K562 (cell line): ENCODE results near the gene RBP7. TPM values are rescaled to one million over a fixed set of nuclear protein-coding genes. Genes with fewer than 3 reads are reported as not detected.

Experiments used
- ATAC-seq: fragments of 200-7000 bp; cut with Tn5 transposase; 3 replicates; pipeline ENCODE4 v1.9.1; 2020; ENCODE audit warnings: moderate library complexity
- BruUV-seq: library from RNA; stranded (reverse); fragments of 400-500 nt; replicated peaks from 2 replicates; lab custom pipeline; 2021; lab: Mats Ljungman, UMichigan
- CTCF ChIA-PET: fragments of 300-600 bp; formaldehyde crosslinking; extraction: SDS; loops from one replicate; lab custom pipeline; 2021; ENCODE audit warnings: low intra/inter-chr PET ratio; lab: Yijun Ruan, JAX
- POLR2A ChIA-PET: fragments of 300-600, 350-650 bp; sonication (Branson Sonifier 250); formaldehyde crosslinking; extraction: SDS; loops from one replicate; lab custom pipeline; 2021; ENCODE audit warnings: antibody characterized with exemption, inconsistent platforms; lab: Yijun Ruan, JAX
- DNase-seq, 4 experiments: peaks; one replicate each; pipeline versions ENCODE4 v3.0.0 to v3.0.0-alpha.2; 2011 to 2018; ENCODE audit warnings: low spot score in 3 of 4, mixed read lengths in 3 of 4; ENCODE audit errors: extremely low read depth in 1 of 4
- FAIRE-seq: peaks from 2 replicates; lab custom pipeline; 2011; peaks lifted over from hg19 to GRCh38; lab: Jason Lieb, UNC
- H2AFZ ChIP-seq: 2 replicates; pipeline ENCODE4 v1.6.0; 2011; ENCODE audit warnings: low read depth, low read length, control low read depth, inconsistent platforms
- H3K27ac ChIP-seq: fragments of 200-600 bp; 3 replicates; pipeline ENCODE4 v1.8.0; 2011; ENCODE audit warnings: low read depth, mild to moderate bottlenecking, control low read depth, inconsistent platforms, low read length, moderate library complexity, mixed read lengths; ENCODE audit errors: extremely low read depth
- H3K27me3 ChIP-seq, 2 experiments: fragments of 300-600 bp in 1 of 2; 2 replicates in 1 of 2; 3 replicates in 1 of 2; pipeline versions ENCODE4 v1.6.0 to v1.8.0; 2011; ENCODE audit warnings: inconsistent platforms in 2 of 2, low read length in 2 of 2, mild to moderate bottlenecking in 1 of 2, mixed read lengths in 1 of 2, moderate library complexity in 1 of 2; ENCODE audit not compliant: control insufficient read depth in 2 of 2, insufficient read depth in 2 of 2
- H3K36me3 ChIP-seq: fragments of 300-600 bp; 3 replicates; pipeline ENCODE4 v1.8.0; 2011; ENCODE audit warnings: mild to moderate bottlenecking, low read length, inconsistent platforms; ENCODE audit not compliant: control insufficient read depth, insufficient read depth
- H3K4me1 ChIP-seq, 2 experiments: fragments of 200-600 bp in 1 of 2; replicated peaks in 1 of 2; 2 replicates in 1 of 2; 3 replicates in 1 of 2; pipeline versions ENCODE4 v1.5.1 to v1.8.0; 2011; ENCODE audit warnings: inconsistent platforms in 2 of 2, low read length in 2 of 2, mild to moderate bottlenecking in 1 of 2, mixed read lengths in 1 of 2, moderate library complexity in 1 of 2; ENCODE audit not compliant: control insufficient read depth in 2 of 2, insufficient read depth in 2 of 2
- H3K4me2 ChIP-seq: 2 replicates; pipeline ENCODE4 v1.6.1; 2011; ENCODE audit warnings: low read length, control low read depth, inconsistent platforms, mixed read lengths; ENCODE audit not compliant: insufficient read depth
- H3K4me3 ChIP-seq: fragments of 200-600 bp; sonication (generic), shearing (Covaris generic); 2 replicates; pipeline ENCODE4 v1.5.1; 2016; ENCODE audit warnings: control low read depth, inconsistent platforms
- H3K79me2 ChIP-seq: fragments of 200-600 bp; 3 replicates; pipeline ENCODE4 v1.8.0; 2011; ENCODE audit warnings: low read length, inconsistent platforms; ENCODE audit not compliant: control insufficient read depth, insufficient read depth
- H3K9ac ChIP-seq, 2 experiments: 2 replicates each; pipeline versions ENCODE4 v1.6.0 to v1.6.1; 2011; ENCODE audit warnings: low read depth in 2 of 2, low read length in 2 of 2, control low read depth in 1 of 2, inconsistent platforms in 1 of 2, mild to moderate bottlenecking in 1 of 2, mixed read lengths in 1 of 2; ENCODE audit not compliant: insufficient read depth in 1 of 2
- H3K9me1 ChIP-seq: one replicate; pipeline ENCODE4 v1.6.0; 2011; ENCODE audit warnings: inconsistent platforms, mild to moderate bottlenecking, low read length, moderate library complexity; ENCODE audit not compliant: control insufficient read depth, insufficient read depth
- H3K9me3 ChIP-seq: replicated peaks from 2 replicates; pipeline ENCODE4 v1.5.1; 2011; ENCODE audit warnings: low read depth, low read length, inconsistent platforms; ENCODE audit not compliant: control insufficient read depth, insufficient read depth
- H4K20me1 ChIP-seq: replicated peaks from 2 replicates; pipeline ENCODE4 v1.6.1; 2011; ENCODE audit warnings: low read length, inconsistent platforms, mixed read lengths; ENCODE audit not compliant: control insufficient read depth, insufficient read depth
- BCOR ChIP-seq: fragments of 450-650 bp; IDR thresholded peaks from 2 replicates; pipeline ENCODE4 v1.6.1; 2016
- CBFA2T3 ChIP-seq: fragments of 450-650 bp; IDR thresholded peaks from 2 replicates; pipeline ENCODE4 v1.6.1; 2017
- CCNT2 ChIP-seq: IDR thresholded peaks from 2 replicates; pipeline ENCODE4 v1.6.1; 2011; ENCODE audit warnings: borderline replicate concordance, low read depth, mild to moderate bottlenecking, moderate library complexity, mixed read lengths, low read length; ENCODE audit not compliant: insufficient read length; ENCODE audit errors: extremely low read depth
- GABPB2 ChIP-seq: fragments of 250-450 bp; sonication (Bioruptor Pico); conservative IDR thresholded peaks from 2 replicates; pipeline ENCODE4 v1.5.1; 2021; ENCODE audit warnings: mild to moderate bottlenecking
- KLF10 ChIP-seq: fragments of 250-450 bp; sonication (Bioruptor Pico); IDR thresholded peaks from 2 replicates; pipeline ENCODE4 v1.6.1; 2021; ENCODE audit warnings: matching md5 sums
- SIN3B ChIP-seq: fragments of 450-650 bp; IDR thresholded peaks from 2 replicates; pipeline ENCODE4 v1.6.1; 2017; ENCODE audit warnings: low read depth, mild to moderate bottlenecking, moderate library complexity
- ZBTB49 ChIP-seq: sonication (generic); formaldehyde crosslinking; IDR thresholded peaks from 2 replicates; pipeline ENCODE4 v1.8.0; 2022; ENCODE audit warnings: missing genetic modification reagents, mild to moderate bottlenecking, borderline replicate concordance
- ZKSCAN3 ChIP-seq: fragments of 250-450 bp; sonication (Bioruptor Pico); IDR thresholded peaks from 2 replicates; pipeline ENCODE4 v1.4.0; 2020
- whole genome bisulfite sequencing: fragments of 100-300 bp; shearing (Covaris generic); methylation state at CpG from one replicate; pipeline ENCODE4 v1.1.6; 2016; ENCODE audit warnings: low coverage, mixed read lengths; ENCODE audit not compliant: insufficient coverage; ENCODE audit errors: missing lambda C conversion rate; 5-methylcytosine and 5-hydroxymethylcytosine counted together
- in situ Hi-C: fragments of 300-500 bp; cut with MboI; formaldehyde crosslinking; loops from 4 replicates; pipeline ENCODE4 v1.15.0; 2018; ENCODE audit warnings: inconsistent platforms, mixed read lengths
- intact Hi-C: fragments of 100-400 bp; cut with micrococcal nuclease; formaldehyde crosslinking; loops from 2 replicates; pipeline ENCODE4 v1.14.2; 2022
- polyA plus RNA-seq, 8 experiments: library from polyadenylated mRNA; depleted of rRNA in 4 of 8; stranded (reverse) in 5 of 8; unstranded in 3 of 8; fragments of >200 nt; fragmentation: Nextera tagmentation in 2 of 8; fragmentation: Illumina TruSeq in 1 of 8; extraction: Ambion mirVana in 2 of 8; extraction: Trizol in 1 of 8; gene quantifications; 2 replicates each; pipeline versions ENCODE4 v1.2.1 to v1.2.3, GENCODE V29; 2011 to 2014; ENCODE audit warnings: inconsistent platforms in 1 of 8, missing spikeins in 1 of 8
- total RNA-seq, 7 experiments: library from RNA; depleted of rRNA in 6 of 7; stranded (reverse); fragments of >200 nt in 6 of 7; fragmentation: Illumina TruSeq in 2 of 7; extraction: Trizol in 2 of 7; gene quantifications; 2 replicates each; pipeline versions ENCODE4 v1.2.1 to v1.2.3, GENCODE V29; 2011 to 2021; ENCODE audit warnings: low replicate concordance in 1 of 7
- TF ChIP-seq, protein P1 (sequence below): fragments of 450-650 bp; IDR thresholded peaks from 2 replicates; pipeline ENCODE4 v1.7.0; 2016; ENCODE audit warnings: borderline replicate concordance

The RBP7 gene
- total and polyA plus RNA-seq, 9 of the 15 experiments (the other 6 are each of a cell fraction or from before 2014, with no cell fraction given): not detected

DNA sequence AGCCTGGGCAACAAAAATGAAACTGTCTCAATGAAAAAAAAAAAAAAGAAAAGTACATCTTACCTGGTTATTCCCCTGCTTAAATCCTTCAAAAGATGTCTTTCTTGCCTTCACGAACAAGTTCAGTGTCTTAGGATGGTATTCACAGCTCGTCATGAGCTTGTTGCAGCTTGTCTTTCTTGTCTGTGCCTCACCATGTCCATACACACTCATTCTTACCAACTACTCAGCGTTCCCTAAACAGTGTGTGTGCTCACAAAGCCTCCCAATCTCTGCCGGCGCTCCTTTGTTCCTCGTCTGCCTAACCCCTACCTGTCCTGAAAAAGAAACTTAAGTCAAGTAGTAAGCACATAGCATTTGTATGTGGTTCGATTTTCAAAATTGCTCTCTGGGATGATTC lies 66.8 kb downstream of the RBP7 start:
- Histone ChIP-seq H3K9me3 (no peaks in the 10 kb centered on the region), H4K20me1 (peaks cover 6% of the 10 kb centered on the region), H3K27ac (no peak overlapping the region), H2AFZ (no peak overlapping the region), H3K4me1 (peaks cover 18 to 23% of the 10 kb centered on the region in 2 experiments), H3K4me2 (no peak overlapping the region), H3K36me3 (peaks cover 24% of the 10 kb centered on the region; the same call in 2 of the 3 replicates), H3K79me2 (peaks cover 83% of the 10 kb centered on the region), H3K9ac (no peak overlapping the region), H3K9me1 (no peaks in the 10 kb centered on the region), H3K27me3 (no peaks in the 10 kb centered on the region), H3K4me3 (no peak overlapping the region)
- peak; percentile 5; the same call in 1 of the 3 replicates for ATAC-seq
- in situ Hi-C loops (no loop called here), intact Hi-C loops (no loop called here)
- BruUV-seq: no TSS peak
- no peak for DNase-seq
- no peak for FAIRE-seq
- no peak for TF ChIP-seq BCOR
- WGBS: 86% methylated on average over 7 of the region's 7 CpGs
- CTCF ChIA-PET: no interaction called here
- POLR2A ChIA-PET: interaction anchor here (0.5 to 1.4 kb wide), 2 partner anchors 30 to 148 kb away, joined by 3 to 4 read pairs; no protein-coding TSS in a partner anchor

- H2AFZ ChIP-seq: peak overlapping the region; percentile 58
- intact Hi-C loops (no loop called here), in situ Hi-C loops (no loop called here)
- WGBS: 73% methylated on average over 8 of the region's 8 CpGs
- peak overlapping the region; percentile 69; the same call in 2 of the 3 replicates for H3K27ac ChIP-seq
- no peaks in the 10 kb centered on the region for H3K9me3 ChIP-seq
- ChIA-PET POLR2A (interaction anchor here (1.4 kb wide), 1 partner anchor 30 kb away, joined by 4 read pairs; no protein-coding TSS in a partner anchor), CTCF (interaction anchor here (0.6 kb wide), 1 partner anchor 190 kb away, joined by 3 read pairs; no protein-coding TSS in a partner anchor)
- ATAC-seq (peak; percentile 48), DNase-seq (no peak), FAIRE-seq (no peak)
- H3K9ac ChIP-seq: peak overlapping the region; percentile 32 to 72; a peak in 2 of 4 replicates
- peaks cover 83% of the 10 kb centered on the region for H3K79me2 ChIP-seq
- H3K4me1 ChIP-seq: peaks cover 17 to 23% of the 10 kb centered on the region in 2 experiments
- no TSS peak for BruUV-seq
- H3K4me2 ChIP-seq: peak overlapping the region; percentile 59
- H3K9me1 ChIP-seq: no peaks in the 10 kb centered on the region
- no peak overlapping the region for H3K4me3 ChIP-seq
- peaks cover 6% of the 10 kb centered on the region; the same call in 1 of the 2 replicates for H4K20me1 ChIP-seq
- H3K36me3 ChIP-seq: peaks cover 16% of the 10 kb centered on the region; the same call in 2 of the 3 replicates
- H3K27me3 ChIP-seq: no peaks in the 10 kb centered on the region
- no peak for TF ChIP-seq SIN3B
- no peak for TF ChIP-seq ZBTB49
- TF ChIP-seq GABPB2 (CRISPR knock-in tag): no peak
- TF ChIP-seq, protein P1, sequence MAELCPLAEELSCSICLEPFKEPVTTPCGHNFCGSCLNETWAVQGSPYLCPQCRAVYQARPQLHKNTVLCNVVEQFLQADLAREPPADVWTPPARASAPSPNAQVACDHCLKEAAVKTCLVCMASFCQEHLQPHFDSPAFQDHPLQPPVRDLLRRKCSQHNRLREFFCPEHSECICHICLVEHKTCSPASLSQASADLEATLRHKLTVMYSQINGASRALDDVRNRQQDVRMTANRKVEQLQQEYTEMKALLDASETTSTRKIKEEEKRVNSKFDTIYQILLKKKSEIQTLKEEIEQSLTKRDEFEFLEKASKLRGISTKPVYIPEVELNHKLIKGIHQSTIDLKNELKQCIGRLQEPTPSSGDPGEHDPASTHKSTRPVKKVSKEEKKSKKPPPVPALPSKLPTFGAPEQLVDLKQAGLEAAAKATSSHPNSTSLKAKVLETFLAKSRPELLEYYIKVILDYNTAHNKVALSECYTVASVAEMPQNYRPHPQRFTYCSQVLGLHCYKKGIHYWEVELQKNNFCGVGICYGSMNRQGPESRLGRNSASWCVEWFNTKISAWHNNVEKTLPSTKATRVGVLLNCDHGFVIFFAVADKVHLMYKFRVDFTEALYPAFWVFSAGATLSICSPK: no peak
- TF ChIP-seq CBFA2T3: peak; percentile 17; the same call in 1 of the 2 replicates
- no peak for TF ChIP-seq CCNT2
- TF ChIP-seq KLF10 (CRISPR knock-in tag): no peak
- TF ChIP-seq ZKSCAN3 (CRISPR knock-in tag): no peak
Measured at GRCh38 chr1:10064416-10065343, 67.7 kb downstream of the RBP7 start.
